GM21381 (cell line): ENCODE data around the gene ARFGEF3.

Experiments
- ATAC-seq: cut with Tn5 transposase; IDR thresholded peaks from one replicate; pipeline ENCODE4 v1.9.1; 2021; ENCODE audit warnings: mild to moderate bottlenecking, moderate library complexity; ENCODE audit not compliant: unreplicated experiment

The ARFGEF3 gene

DNA sequence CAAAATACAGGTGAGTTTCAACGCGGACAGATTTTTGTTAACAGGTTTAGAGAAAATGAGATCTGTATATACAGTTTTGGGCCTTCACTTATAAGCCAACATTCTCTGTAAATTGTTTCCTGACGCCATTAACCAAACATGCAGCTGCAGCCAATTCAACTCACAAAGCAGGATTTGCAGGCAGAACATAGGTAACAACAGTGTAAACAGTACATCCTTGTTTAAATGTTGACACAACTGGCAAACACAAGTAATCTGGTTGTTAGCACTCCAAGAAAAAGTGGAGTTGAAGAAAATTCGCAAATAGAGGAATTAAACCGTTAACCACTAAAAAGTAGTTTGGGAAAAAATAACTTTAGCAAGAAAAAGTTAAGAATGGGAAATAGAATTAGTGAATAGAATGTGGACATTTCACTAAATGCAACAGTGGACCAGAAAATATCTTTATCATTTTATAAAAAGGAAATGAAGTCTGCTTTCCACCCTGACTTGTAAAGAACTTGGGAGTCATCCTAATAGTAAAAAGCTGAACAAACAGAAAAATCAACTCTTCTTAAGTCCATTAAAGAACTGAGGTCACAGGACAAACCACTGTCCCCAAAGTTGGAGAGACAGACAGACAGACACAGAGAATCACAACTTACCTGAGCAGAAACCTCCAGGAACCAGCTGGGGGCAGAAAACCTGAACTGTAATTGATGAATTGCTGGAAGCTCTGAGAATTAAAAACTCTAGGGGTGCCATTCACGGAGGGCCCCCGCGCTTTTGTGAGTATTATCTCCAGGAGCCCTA is 226.0 kb downstream of the ARFGEF3 start:
- ATAC-seq, result no peak

DNA sequence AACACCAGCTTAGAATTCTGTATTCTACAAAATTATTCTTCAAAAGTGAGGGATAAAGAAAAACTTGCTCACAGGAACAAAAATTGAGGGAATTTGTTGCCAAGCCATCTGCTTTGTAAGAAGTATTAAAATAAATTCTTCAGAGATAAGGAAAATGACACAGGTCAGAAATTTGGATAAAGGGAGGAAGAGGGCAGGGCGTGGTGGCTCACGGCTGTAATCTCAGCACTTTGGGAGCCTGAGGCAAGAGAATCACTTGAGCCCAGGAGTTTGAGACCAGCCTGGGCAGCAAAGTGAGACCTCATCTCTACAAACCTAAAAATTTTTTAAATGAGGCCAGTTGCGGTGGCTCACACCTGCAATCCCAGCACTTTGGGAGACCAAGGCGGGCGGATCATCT is 227.8 kb downstream of the ARFGEF3 start:
- no peak for ATAC-seq
